NCI-H1436 treated with DMSO at 0.1 percent for 48 hours (cell line): ENCODE measurements around the gene ALX4.

Source experiments
- DNase-seq: peaks from one replicate; lab custom pipeline; 2025; lab: John Stamatoyannopoulos, UW

ALX4 gene

DNA sequence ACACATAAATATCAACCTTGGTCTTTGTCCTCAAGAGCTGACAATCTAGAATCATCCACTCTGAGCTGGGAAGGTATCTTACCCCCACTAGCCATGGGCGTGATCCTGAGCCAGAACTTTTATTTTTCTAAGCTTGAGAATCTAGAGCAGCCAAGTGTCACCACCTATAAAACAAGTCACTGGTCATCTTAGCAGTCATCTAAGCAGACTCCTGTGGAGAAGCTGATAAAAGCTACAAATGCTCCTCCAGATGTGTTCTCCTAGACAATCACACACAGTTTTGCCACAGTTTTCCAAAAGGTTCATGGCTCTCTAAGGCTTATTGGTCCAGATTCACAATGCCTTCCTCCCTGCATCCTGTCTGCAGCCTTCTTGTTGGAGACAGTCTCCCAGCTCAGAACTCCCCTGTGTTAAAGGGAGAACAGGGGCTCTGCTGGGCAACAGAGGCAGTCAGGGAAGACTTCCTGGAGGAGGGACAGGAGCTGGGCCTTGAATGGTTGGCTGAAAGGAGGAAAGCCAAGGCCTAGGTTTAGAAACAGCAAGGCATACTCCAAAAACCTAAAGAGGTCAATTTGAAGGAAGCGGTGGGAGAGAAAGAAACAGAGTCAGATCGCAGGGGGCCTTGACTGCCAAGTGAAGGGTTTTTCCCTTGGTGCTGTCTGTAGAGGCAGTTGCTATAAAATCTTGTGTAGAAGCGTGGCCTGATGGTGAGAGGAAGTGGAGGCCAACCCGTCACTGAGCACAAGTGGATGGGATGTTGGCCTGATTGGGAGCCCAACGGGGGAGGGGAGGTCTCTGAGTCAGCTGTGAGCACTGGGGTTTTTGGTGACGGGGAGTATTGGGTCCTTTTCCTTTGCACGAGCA, 42.0 kb downstream of the ALX4 start:
- no peak for DNase-seq

DNA sequence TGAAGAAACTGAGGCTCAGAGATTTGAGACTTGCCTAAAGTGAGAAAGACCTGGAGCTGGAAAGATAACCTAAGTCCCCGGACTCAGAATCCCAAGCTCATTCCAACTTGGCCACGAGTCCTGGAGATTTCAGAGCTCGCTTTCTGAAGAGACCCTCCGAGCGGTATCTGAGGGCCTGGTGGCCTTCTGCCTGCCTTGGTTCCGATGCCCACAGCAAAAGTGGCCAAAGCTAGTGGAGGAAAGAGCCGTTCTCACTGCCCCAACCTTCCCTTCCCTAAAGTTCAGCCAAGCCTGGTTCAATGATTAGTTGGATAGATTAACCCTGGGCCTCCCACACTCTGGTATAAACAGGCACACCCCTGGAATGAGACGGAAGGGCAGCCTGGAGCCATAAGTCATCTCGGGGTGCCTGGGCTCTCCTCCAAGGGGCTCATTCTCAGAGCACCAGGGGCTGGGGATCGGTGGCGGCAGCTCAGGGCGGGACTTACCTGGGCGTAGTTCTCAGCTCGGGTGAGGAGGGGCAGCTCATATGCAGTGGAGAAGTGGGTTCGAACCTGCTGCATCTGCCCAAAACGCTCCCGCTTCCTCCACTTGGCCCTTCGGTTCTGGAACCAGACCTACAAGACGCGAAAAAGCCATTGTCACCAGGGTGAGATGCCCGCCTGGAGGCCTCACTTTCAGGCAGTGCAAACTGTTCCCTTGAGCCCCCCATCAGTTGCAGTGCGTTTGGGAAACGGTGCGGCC, 42.8 kb downstream of the ALX4 start:
- no peak for DNase-seq

DNA sequence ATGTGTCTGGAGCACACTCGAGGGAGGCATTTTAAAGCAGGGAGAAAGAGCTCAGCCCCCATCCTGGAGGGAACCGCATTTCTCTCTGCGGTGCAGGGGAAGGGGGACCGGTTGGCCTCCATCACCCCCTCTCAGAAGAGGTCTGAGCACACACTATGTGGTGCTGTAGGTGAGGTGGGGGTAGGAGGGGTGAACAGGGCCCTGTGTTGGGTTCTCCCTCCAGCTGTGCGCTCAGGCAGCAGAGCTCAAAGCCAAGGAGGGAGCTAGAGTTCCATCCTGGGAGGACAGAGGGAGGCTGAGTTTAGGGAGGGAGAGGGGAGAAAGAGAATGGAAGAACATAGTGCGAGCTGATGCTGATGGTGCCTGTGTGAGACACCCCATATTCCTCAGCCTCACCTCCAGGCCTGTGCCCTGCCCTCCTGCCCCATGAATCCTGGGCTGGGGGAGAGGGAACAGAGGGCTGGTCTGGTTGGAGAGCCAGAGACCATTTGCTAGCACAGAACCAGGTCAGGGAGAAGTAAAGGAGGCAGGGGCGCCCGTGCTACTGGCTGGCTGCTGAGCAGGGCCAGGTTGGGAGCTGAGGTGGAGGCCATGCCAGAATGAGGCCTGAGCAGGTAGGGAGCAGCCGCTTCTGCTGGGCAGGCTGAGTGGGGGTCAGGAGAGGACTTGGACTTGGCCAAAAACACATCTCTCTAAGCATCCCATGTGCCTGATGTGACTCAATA, 43.7 kb downstream of the ALX4 start:
- DNase-seq, result no peak

DNA sequence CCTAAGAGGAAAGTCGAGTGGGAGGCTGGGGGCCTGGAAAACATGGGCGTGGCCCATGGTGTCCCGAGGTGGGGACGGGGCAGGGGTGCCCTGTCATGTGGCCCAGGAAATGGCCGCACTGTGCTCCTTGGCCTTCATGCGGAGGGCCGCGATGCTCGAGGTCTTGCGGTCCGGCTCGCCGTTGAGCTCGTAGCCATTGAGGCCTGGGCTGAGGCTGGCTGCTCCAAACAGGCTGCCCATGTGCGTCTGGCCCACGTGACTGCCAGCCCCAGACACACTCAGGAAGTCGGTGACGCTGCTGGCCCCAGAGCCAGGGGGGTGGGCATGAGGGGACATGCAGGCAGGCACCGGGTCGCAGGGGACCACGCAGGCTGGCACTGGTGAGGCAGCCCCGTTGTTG, 45.2 kb downstream of the ALX4 start:
- no peak for DNase-seq

DNA sequence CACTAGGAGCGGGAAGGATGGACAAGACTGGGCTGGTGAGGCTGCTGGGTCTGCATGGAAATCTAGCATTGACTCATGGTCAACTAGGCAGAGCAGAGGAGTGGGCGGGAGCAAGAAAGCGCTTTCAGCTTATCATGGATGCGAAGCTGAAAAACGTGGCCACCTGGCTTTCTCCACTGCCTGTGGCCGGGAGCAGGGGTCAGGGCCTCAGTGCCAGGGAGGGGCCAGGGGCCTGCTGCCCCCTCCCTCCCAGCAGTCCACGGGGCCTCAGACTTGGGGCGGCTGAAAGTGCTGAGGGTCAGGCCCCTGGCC, 45.5 kb downstream of the ALX4 start:
- no peak for DNase-seq

DNA sequence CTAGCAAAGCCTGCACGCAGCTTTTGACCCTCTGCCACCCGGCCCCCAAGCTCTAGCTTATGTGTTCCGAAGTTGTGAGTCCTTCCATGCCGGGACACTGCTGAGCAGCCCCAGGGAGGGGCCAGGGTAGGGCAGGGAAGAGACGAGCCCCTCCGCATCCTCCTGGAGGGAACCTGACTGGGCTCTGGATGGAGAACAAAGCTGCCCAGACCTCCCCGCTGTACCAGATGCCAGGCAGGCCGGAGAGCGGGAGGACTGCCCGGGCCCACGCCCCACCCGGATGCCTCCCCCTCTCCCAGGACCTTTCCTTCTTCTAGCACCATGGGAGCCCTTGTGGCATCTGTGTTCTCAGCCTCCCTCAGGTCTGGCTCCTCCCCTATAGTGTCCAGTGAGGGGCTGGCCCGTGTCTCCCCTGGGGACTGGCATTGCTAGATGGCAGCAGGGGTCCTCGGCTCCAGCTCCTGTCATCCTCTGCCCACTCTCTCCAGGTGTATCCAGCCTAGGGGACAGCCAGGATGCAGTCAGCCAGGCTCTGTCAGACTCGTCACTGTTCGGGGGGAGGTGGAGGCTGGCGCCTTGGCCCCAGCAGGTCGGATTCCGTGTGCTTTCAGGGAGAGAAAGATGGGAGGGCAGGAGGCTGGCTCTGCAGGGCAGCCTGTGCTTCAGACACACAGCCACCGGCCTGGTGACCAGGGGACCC, 46.1 kb downstream of the ALX4 start:
- no peak for DNase-seq

DNA sequence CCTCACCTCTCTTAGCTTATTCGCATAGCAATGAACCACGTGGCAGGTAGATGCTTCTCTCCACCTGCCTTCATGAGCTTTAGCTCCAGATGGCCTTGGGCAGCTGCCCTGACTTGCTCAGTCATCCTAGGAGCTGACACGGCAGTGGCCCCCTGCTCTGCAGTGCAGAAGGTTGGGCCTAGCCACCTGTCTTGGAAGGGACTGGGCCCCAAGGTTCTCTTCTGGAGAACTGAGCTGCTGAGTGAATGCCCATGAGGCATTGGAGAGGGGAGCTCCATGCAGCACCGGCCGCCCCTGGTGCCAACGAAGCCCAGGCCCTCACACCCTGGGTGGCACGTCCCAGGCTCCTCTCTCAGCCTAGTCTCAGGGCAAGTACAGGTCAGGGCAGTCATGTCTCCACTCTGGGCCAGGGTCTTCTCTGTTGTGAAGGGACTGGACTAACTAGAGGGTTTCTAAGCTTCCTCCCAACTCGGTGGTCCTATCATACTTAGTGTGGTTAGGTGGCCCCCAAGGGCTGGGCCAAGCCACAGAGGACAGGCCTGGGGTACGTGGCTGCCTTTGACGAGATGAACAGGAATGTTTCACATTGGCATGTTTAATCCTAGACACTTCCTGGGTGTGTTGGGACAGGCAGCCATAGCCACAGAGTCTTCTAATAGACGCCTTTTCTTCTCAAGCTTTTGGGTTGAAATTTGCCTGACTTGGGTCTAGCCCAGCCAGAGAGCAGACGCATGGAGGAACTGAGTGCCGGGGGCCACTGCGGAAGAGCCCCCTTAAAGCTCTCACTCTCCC, 47.9 kb downstream of the ALX4 start:
- DNase-seq, result no peak

DNA sequence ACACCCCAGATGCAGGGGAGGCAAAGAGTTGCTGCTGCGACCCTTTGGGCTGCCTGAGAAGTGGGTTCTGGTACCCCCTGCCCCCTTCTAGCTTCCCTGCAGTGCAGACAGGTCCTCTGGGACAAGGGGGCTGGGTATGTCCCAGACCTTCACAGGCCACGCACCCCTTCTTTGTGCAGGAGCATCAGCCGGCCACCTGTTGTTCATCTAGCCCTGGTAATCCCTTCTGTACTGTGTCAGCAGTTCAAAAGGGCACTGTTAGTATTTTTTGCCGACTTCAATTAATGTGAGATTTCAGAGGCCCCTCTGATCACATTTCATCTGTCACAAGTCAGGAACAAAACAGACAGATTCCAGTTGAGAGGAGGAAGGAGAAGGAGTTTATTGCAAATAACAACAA, 49.9 kb downstream of the ALX4 start:
- no peak for DNase-seq

DNA sequence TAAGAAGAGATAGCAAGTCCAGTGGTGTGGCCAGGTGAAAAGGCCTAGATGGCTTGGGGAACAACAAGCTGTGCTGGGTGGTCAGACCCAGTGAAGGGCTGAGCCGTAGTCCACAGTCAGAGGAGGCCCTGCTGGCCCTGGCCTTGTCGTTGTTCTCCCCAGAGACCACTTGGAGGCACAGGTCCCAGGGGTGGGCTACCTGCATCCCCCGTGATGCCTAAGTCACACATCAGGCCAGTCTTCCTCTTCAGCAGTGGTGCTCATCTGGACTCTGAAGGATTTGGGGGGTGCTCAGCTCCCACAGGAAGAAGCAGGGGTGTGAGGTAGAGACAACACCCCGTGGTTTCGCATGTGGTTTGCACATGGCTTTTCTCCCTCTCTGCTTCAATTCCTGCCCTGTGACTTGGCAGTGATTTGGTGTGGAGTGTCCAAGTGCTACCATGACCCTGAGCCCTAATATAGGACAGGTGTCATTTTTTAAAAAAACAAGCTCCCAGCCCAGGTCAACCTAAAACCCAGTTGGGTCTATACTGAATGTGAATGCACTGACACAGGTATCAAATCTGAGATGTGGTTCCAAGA, 51.0 kb downstream of the ALX4 start:
- no peak for DNase-seq

DNA sequence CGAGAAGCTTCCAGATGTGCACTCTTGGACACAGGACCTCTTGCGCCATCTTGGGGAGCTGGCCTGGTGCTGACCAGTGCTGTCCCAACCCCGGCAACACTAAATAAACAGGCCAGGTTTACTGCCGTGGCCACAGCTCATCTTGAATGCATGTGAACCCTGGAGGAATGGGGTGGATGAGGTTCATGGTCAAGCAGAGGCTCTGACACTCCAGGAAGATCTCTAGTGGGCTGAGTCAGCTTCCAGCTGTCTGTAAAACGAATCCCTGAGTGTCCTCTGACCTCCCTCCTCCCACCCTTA, 51.8 kb downstream of the ALX4 start:
- no peak for DNase-seq

DNA sequence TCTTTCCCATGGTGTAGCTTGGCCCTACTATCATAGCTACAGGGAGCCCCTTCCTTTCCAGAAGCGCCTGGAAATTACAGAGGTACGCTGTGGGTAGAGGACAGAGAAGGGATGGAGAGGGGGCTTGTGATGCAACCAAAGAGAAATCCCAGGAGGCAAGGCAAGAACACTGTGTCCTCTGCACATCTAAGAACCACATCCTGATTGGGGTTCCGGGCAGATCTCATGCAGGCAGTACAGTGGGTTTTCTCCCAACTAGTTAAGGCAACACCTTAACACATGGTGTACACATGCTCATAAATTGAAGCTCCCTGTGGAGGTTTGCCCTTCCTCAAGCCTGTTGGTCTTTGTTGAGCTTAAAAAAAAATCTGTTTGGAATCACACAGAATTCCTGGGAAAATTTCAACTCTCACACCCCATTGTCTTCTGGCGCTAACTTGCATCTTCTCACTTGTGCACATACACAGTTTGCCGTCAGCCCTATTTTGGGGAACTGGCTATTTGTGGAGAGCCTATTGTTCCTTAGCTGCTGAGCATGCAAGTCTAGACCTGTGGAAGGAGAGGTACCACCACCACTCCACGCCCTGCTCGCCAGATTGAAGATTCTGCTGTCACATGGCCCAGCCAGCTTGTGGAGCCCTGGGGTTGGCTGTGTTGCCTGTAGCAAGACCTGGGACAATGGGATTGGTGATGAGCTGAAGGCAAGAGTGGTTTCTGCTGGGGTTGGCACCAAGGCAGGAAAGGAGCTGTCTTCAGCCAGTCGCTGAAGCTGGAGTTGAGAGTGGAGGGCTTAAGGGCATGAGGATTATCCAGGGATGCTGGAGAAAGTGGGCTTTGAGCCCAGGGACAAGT, 52.4 kb downstream of the ALX4 start:
- no peak for DNase-seq

DNA sequence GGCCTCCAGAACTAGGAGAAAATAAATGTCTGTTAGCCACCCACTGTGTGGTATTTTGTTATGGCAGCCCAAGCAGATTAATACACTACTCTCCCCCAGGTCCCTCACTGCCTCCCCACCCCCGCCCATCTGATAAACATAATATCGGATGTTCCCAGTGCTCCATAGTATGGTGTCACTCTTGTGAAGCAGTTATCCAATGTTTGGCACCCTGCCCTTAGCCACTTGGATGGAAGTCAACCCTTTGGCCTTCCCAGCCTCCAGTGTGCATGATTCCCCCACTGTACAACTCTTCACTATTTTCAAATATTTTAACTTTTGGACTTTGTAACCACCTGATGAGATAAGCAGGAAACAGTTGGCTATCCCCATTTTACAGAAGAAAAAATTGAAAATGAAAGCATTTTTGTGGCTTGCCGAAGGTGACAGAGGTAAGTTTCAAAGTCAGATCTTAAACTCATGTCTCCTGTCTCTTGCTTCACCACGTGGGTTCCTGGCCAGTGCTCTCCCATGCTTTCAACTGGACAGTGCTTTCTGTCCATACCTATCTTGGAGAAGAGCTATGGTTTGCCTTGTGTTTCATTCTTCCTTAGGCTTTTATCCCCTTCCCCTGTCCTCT, 53.2 kb downstream of the ALX4 start:
- no peak for DNase-seq

DNA sequence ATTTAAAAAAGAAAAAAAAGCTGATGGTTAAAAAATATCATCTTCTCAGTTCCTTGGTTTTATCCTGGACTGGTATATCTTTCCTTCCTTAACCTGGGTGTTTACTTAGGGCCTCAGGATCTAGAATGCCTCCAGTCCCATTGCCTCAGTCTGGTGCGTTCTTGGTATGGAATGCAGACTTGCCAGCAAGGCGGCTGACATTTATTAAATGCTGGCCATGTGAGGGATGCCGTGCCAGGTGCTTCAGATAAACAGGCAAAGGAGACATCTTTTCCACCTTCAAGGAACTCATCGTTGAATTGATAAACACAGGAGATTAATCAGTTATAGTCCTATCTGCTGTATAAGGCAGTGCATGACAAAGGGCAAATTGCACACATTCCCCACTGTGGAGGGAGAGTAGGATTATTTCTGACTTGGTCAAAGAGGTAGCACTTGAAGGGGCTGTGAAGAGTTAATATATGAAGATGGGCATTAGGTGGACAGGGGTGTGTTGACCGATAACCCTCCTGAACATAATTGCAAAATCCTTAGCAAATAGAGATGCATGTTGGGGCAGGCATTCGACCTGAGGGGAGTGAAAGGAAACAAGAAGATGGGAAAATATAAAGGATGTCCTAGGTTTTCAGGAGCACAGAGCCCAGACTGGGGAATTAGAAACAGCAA, 54.4 kb downstream of the ALX4 start:
- no peak for DNase-seq

DNA sequence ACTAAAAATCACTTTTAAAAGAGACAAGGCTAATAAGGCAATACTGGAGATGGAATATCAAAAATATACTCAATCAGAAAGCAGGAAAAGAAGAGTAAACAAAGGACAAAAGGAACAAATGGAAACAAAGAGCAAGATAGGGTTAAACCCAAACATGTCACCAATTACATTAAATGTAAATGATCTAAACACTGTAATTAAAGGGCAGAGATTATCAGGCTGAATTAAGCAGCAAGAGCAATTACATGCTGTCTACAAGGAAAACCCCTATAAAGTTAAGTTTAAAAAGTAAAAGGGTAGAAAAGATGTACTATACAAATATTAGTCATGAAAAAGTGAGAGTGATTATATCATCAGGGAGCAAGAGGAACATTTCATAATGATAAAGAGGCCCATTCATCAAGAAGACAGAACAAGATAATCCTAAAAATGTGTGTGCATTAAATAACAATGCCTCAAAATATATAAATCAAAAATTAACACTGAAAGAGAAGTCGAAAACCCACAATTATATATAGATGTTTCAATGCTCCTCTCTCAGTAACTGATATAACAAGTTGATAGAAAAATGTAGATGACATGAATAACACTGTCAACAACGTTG, 56.8 kb downstream of the ALX4 start:
- DNase-seq, result no peak

DNA sequence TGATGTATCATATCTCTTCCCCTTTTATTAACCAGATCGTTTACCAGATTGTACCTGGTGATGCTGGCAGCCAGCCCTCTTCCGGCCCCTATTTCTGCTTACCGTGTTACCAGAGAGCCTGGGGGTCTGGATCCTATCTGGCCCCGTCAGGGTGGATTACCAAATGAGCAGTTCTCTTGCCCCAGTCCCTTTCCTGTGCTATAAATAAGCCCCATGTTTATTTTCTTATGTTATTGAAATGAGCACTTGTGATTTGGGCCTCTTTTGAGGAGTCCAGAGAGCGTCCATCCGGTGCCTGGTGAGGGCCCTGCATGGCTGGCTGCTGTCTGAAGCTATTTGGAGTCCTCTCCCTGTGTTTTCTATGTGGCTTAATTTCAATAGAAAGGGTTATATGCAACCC, 59.5 kb downstream of the ALX4 start:
- no peak for DNase-seq

DNA sequence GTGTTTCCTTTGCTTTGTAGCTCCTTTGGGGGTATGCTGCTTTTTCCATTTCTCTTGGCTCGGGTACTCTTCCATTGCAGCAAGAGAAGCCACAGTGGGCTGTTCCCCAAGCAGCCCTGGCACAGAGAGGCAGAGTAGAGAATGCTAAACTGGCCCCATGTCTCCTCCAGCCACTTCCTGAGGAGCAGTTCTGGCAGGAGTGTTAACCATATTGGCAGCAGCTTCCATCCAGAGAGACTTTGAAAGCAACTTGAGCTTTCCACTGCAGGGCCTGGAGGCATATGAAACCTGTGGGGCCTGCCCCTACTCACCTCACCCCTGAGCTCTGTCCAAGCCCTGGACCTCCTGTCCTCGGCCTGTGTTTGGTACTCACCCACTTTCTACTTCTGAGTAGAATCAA, 61.8 kb downstream of the ALX4 start:
- no peak for DNase-seq

DNA sequence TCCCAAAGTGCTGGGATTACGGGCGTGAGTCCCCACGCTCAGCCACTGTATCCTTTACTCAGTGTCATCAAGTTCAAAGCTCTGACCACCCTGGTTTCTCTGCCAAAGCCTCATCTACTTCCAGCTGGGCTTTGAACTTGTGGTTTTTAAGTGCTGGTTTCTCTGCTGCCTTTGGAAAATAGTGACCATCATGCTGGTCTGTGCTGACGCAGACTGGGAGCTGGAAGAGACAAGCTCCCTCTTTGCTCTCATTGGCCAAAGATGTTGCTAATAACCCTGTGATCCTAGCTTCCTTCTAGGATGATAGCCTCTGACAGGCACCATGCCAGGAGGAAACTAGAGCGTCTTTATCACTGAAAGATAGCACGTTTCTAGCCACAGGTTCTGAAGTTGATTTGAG, 62.4 kb downstream of the ALX4 start:
- no peak for DNase-seq

DNA sequence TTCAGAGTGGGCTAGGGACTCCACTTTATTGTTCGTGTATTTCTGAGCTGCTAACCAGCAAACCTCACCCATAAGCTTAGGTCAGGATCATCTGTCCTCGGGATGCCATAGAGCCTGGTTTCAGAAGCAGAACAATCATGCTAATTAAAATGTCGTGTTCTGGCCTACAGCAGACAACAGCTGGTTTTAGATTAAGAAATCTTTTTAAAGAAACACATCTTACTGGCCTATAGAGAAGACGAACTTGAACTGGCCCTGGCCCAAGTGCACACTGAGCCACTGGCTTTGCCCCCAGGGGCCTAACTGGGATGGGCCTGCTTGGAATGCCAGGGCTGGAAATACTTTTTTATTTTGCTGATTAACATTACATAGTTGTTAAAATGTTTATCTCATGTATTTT, 63.2 kb downstream of the ALX4 start:
- DNase-seq, result no peak
